C4-2B (cell line): ENCODE data around the gene PCED1B.
"Not testable (repeated sequence)": the region's sequence is repeated elsewhere in the genome, so short reads cannot be mapped to it uniquely, and the experiment has no call there.

Source experiments
- H3K27ac ChIP-seq: fragments of 450-650 bp; 2 replicates; pipeline ENCODE4 v1.5.1; 2017
- CTCF ChIP-seq: fragments of 450-650 bp; conservative IDR thresholded peaks from 2 replicates; pipeline ENCODE4 v1.5.1; 2017; ENCODE audit warnings: mild to moderate bottlenecking
- ZFX ChIP-seq: fragments of 450-650 bp; IDR thresholded peaks from 2 replicates; pipeline ENCODE4 v1.6.1; 2017

The PCED1B gene

GRCh38 chr12:47112679-47113078 is 33.3 kb downstream of the PCED1B start:
- no peak for TF ChIP-seq ZFX
- TF ChIP-seq CTCF, result no peak
- H3K27ac ChIP-seq, result no peak overlapping the region

- no peak for TF ChIP-seq ZFX
- TF ChIP-seq CTCF, result no peak
- H3K27ac ChIP-seq, result no peak overlapping the region
These were observed 35.1 kb downstream of the PCED1B start for GRCh38 chr12:47114481-47114892.

GRCh38 chr12:47117305-47117704 is 37.9 kb downstream of the PCED1B start:
- H3K27ac ChIP-seq, result not testable (repeated sequence)

- no peak for TF ChIP-seq CTCF
- no peak for TF ChIP-seq ZFX
These were observed 41.3 kb downstream of the PCED1B start for GRCh38 chr12:47120736-47121135.

GRCh38 chr12:47121146-47121545 is 41.7 kb downstream of the PCED1B start:
- no peak for TF ChIP-seq CTCF
- TF ChIP-seq ZFX, result no peak
- no peak overlapping the region for H3K27ac ChIP-seq

More at GRCh38 chr12:47120736-47121135, 41.3 kb downstream of the PCED1B start:
- H3K27ac ChIP-seq, result no peak overlapping the region

- H3K27ac ChIP-seq, result no peak overlapping the region
- TF ChIP-seq ZFX, result no peak
- no peak for TF ChIP-seq CTCF
These were observed 43.2 kb downstream of the PCED1B start for GRCh38 chr12:47122602-47123001.

- TF ChIP-seq CTCF (no peak), ZFX (no peak)
- no peak overlapping the region for H3K27ac ChIP-seq
These were observed 44.3 kb downstream of the PCED1B start for GRCh38 chr12:47123730-47124129.

GRCh38 chr12:47124451-47124850 is 45.0 kb downstream of the PCED1B start:
- no peak overlapping the region for H3K27ac ChIP-seq
- TF ChIP-seq ZFX (no peak), CTCF (no peak)
